GM23338 (cell line): ENCODE results near the gene ING1. TPM values are rescaled to one million over a fixed set of nuclear protein-coding genes. Genes with fewer than 3 reads are reported as not detected.
A peak's percentile ranks its signal among the peaks of the same experiment; 100 is the strongest.

Experiments used
- ATAC-seq: fragments of 200-7000 bp; cut with Tn5 transposase; 3 replicates; pipeline ENCODE4 v1.9.1; 2020
- DNase-seq: peaks from one replicate; pipeline ENCODE4 v3.0.0-alpha.2; 2015; ENCODE audit warnings: low spot score
- H2AFZ ChIP-seq: fragments of 200-600 bp; sonication (generic); 2 replicates; pipeline ENCODE4 v1.8.0; 2016; ENCODE audit warnings: antibody characterized with exemption, mild to moderate bottlenecking, moderate library complexity
- H3F3A ChIP-seq: fragments of 200-600 bp; sonication (generic); replicated peaks from 2 replicates; pipeline ENCODE4 v1.8.0; 2017; ENCODE audit warnings: antibody characterized with exemption, mixed run types, low read depth
- H3K27ac ChIP-seq: fragments of 200-600 bp; sonication (generic); 2 replicates; pipeline ENCODE4 v1.6.1; 2016; ENCODE audit warnings: low read depth
- H3K27me3 ChIP-seq: fragments of 200-600 bp; sonication (generic); 2 replicates; pipeline ENCODE4 v1.8.0; 2016; ENCODE audit warnings: mild to moderate bottlenecking, mixed run types, moderate library complexity; ENCODE audit not compliant: insufficient read depth
- H3K36me3 ChIP-seq: fragments of 200-600 bp; sonication (generic); 2 replicates; pipeline ENCODE4 v1.8.0; 2016; ENCODE audit warnings: mild to moderate bottlenecking; ENCODE audit not compliant: insufficient read depth
- H3K4me1 ChIP-seq: fragments of 200-600 bp; sonication (generic); 2 replicates; pipeline ENCODE4 v1.8.0; 2016; ENCODE audit warnings: mild to moderate bottlenecking, moderate library complexity; ENCODE audit not compliant: insufficient read depth
- H3K4me2 ChIP-seq: fragments of 200-600 bp; sonication (generic); 2 replicates; pipeline ENCODE4 v1.7.1; 2017; ENCODE audit warnings: mixed run types
- H3K4me3 ChIP-seq: fragments of 200-600 bp; sonication (generic); 2 replicates; pipeline ENCODE4 v1.6.1; 2016; ENCODE audit warnings: mixed run types
- H3K79me2 ChIP-seq: fragments of 200-600 bp; sonication (generic); replicated peaks from 2 replicates; pipeline ENCODE4 v1.8.0; 2017; ENCODE audit warnings: mild to moderate bottlenecking; ENCODE audit not compliant: insufficient read depth
- H3K9me2 ChIP-seq: fragments of 200-600 bp; sonication (generic); 2 replicates; pipeline ENCODE4 v1.8.0; 2017; ENCODE audit not compliant: insufficient read depth
- H4K20me1 ChIP-seq: fragments of 200-600 bp; sonication (generic); replicated peaks from 2 replicates; pipeline ENCODE4 v1.8.0; 2017; ENCODE audit warnings: mild to moderate bottlenecking; ENCODE audit not compliant: insufficient read depth
- H3K27ac Mint-ChIP-seq: 2 replicates; pipeline ENCODE4 v1.8.0; 2020; ENCODE audit warnings: inconsistent platforms, mild to moderate bottlenecking, moderate library complexity, mixed read lengths
- H3K27me3 Mint-ChIP-seq: 3 replicates; pipeline ENCODE4 v1.8.0; 2022; ENCODE audit warnings: low read depth, mild to moderate bottlenecking, moderate library complexity, mixed read lengths, inconsistent platforms; ENCODE audit not compliant: insufficient read depth, poor library complexity
- H3K36me3 Mint-ChIP-seq: 3 replicates; pipeline ENCODE4 v1.8.0; 2021; ENCODE audit warnings: low read depth, mild to moderate bottlenecking, inconsistent platforms, moderate library complexity, mixed read lengths
- H3K4me1 Mint-ChIP-seq: 3 replicates; pipeline ENCODE4 v1.8.0; 2020; ENCODE audit warnings: mild to moderate bottlenecking, inconsistent platforms, mixed read lengths
- H3K4me3 Mint-ChIP-seq: 3 replicates; pipeline ENCODE4 v1.8.0; 2021; ENCODE audit warnings: moderate library complexity, mild to moderate bottlenecking, inconsistent platforms, mixed read lengths
- H3K9me3 Mint-ChIP-seq: 3 replicates; pipeline ENCODE4 v1.8.0; 2020; ENCODE audit warnings: moderate library complexity, mild to moderate bottlenecking, inconsistent platforms, mixed read lengths
- EZH2phosphoT487 ChIP-seq: fragments of 200-600 bp; sonication (generic); IDR thresholded peaks from one replicate; pipeline ENCODE4 v1.8.1; 2018; ENCODE audit warnings: antibody characterized with exemption; ENCODE audit not compliant: unreplicated experiment
- NANOG ChIP-seq: IDR thresholded peaks from 2 replicates; pipeline ENCODE4 v1.6.1; 2016; ENCODE audit warnings: antibody characterized with exemption, borderline replicate concordance
- STAT1 ChIP-seq: IDR thresholded peaks from one replicate; pipeline ENCODE4 v1.6.1; 2016; ENCODE audit warnings: antibody characterized with exemption; ENCODE audit not compliant: unreplicated experiment
- ZNF331 ChIP-seq: fragments of 250-450 bp; sonication (Bioruptor Pico); IDR thresholded peaks from 2 replicates; pipeline ENCODE4 v1.5.0; 2020; ENCODE audit warnings: low read depth, mild to moderate bottlenecking, moderate library complexity
- polyA plus RNA-seq: library from polyadenylated mRNA; unstranded; fragments of >200 nt; fragmentation: Nextera tagmentation; extraction: Ambion mirVana; gene quantifications from 2 replicates; pipeline ENCODE4 v1.2.1, GENCODE V29; 2016
- total RNA-seq: library from RNA; depleted of rRNA; stranded (reverse); fragments of >200 nt; shearing (Covaris generic); gene quantifications from 2 replicates; pipeline ENCODE4 v1.2.3, GENCODE V29; 2014
- TF ChIP-seq, protein P1 (sequence below): fragments of 250-450 bp; sonication (Bioruptor Pico); IDR thresholded peaks from 2 replicates; pipeline ENCODE4 v1.5.0; 2020; ENCODE audit warnings: mild to moderate bottlenecking, moderate library complexity
- TF ChIP-seq, protein P2 (sequence below): IDR thresholded peaks from one replicate; pipeline ENCODE4 v1.6.1; 2018; ENCODE audit warnings: antibody characterized with exemption; ENCODE audit not compliant: unreplicated experiment
- TF ChIP-seq, protein P3 (sequence below): IDR thresholded peaks from 2 replicates; pipeline ENCODE4 v1.6.1; 2016; ENCODE audit warnings: antibody characterized with exemption

ING1 gene
- total and polyA plus RNA-seq, 2 experiments from 2014 or later: 27.4 to 34.4 TPM

DNA sequence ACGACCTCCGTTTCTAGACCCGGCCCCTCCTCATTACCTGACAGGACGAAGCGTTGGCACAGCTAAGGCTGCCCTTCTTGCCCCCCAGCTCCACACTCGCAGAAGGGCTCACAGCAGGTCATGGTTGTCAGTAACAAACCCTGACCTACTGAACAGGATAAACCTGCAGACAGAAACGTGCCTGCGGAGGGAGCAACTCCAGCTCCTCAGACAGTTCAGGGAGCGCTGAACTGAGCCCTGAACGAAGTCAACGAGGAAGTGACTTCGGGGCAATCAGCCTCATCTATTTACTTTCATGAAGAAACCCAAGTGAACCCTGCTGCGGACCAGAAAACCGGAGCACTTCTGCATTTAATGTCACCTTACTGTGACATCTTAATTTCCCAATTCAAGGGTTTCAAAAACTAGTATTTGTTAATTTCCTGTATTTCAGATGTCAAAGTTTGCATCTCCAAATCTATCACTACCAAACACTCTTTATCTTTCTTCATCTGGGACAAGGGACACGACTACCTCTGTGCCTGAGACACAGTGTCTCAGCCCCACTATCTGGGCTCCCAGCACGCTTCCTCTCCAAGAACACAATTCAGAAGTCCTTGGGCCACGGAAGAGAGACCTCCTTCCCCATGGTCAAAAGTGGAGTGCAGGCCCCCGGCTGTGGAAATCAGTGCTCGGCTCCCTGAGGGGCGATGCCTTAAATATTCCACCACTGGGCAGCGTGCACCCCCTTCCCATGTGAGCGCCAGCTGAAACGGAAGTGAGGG, 47.8 kb upstream of the ING1 start:
- Histone ChIP-seq H3K27me3 (no peaks in the 10 kb centered on the region), H3K36me3 (peaks cover 36% of the 10 kb centered on the region), H3K4me2 (no peak overlapping the region), H3K79me2 (no peaks in the 10 kb centered on the region), H3K4me3 (no peak overlapping the region), H2AFZ (no peak overlapping the region), H4K20me1 (no peaks in the 10 kb centered on the region), H3K9me2 (no peaks in the 10 kb centered on the region), H3F3A (no peaks in the 10 kb centered on the region), H3K27ac (no peak overlapping the region; the same call in 1 of the 2 replicates), H3K4me1 (no peaks in the 10 kb centered on the region)
- DNase-seq (no peak), ATAC-seq (no peak; the same call in 2 of the 3 replicates)
- H3K27ac Mint-ChIP-seq: peak overlapping the region; percentile 36; the same call in 1 of the 2 replicates
- H3K9me3 Mint-ChIP-seq: peaks cover 45% of the 10 kb centered on the region
- no peak for TF ChIP-seq NANOG
- TF ChIP-seq, protein P1, sequence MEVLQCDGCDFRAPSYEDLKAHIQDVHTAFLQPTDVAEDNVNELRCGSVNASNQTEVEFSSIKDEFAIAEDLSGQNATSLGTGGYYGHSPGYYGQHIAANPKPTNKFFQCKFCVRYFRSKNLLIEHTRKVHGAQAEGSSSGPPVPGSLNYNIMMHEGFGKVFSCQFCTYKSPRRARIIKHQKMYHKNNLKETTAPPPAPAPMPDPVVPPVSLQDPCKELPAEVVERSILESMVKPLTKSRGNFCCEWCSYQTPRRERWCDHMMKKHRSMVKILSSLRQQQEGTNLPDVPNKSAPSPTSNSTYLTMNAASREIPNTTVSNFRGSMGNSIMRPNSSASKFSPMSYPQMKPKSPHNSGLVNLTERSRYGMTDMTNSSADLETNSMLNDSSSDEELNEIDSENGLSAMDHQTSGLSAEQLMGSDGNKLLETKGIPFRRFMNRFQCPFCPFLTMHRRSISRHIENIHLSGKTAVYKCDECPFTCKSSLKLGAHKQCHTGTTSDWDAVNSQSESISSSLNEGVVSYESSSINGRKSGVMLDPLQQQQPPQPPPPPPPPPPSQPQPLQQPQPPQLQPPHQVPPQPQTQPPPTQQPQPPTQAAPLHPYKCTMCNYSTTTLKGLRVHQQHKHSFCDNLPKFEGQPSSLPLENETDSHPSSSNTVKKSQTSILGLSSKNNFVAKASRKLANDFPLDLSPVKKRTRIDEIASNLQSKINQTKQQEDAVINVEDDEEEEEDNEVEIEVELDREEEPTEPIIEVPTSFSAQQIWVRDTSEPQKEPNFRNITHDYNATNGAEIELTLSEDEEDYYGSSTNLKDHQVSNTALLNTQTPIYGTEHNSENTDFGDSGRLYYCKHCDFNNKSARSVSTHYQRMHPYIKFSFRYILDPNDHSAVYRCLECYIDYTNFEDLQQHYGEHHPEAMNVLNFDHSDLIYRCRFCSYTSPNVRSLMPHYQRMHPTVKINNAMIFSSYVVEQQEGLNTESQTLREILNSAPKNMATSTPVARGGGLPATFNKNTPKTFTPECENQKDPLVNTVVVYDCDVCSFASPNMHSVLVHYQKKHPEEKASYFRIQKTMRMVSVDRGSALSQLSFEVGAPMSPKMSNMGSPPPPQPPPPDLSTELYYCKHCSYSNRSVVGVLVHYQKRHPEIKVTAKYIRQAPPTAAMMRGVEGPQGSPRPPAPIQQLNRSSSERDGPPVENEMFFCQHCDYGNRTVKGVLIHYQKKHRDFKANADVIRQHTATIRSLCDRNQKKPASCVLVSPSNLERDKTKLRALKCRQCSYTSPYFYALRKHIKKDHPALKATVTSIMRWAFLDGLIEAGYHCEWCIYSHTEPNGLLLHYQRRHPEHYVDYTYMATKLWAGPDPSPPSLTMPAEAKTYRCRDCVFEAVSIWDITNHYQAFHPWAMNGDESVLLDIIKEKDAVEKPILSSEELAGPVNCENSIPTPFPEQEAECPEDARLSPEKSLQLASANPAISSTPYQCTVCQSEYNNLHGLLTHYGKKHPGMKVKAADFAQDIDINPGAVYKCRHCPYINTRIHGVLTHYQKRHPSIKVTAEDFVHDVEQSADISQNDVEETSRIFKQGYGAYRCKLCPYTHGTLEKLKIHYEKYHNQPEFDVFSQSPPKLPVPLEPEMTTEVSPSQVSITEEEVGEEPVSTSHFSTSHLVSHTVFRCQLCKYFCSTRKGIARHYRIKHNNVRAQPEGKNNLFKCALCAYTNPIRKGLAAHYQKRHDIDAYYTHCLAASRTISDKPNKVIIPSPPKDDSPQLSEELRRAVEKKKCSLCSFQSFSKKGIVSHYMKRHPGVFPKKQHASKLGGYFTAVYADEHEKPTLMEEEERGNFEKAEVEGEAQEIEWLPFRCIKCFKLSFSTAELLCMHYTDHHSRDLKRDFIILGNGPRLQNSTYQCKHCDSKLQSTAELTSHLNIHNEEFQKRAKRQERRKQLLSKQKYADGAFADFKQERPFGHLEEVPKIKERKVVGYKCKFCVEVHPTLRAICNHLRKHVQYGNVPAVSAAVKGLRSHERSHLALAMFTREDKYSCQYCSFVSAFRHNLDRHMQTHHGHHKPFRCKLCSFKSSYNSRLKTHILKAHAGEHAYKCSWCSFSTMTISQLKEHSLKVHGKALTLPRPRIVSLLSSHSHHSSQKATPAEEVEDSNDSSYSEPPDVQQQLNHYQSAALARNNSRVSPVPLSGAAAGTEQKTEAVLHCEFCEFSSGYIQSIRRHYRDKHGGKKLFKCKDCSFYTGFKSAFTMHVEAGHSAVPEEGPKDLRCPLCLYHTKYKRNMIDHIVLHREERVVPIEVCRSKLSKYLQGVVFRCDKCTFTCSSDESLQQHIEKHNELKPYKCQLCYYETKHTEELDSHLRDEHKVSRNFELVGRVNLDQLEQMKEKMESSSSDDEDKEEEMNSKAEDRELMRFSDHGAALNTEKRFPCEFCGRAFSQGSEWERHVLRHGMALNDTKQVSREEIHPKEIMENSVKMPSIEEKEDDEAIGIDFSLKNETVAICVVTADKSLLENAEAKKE: no peak
- TF ChIP-seq, protein P2, sequence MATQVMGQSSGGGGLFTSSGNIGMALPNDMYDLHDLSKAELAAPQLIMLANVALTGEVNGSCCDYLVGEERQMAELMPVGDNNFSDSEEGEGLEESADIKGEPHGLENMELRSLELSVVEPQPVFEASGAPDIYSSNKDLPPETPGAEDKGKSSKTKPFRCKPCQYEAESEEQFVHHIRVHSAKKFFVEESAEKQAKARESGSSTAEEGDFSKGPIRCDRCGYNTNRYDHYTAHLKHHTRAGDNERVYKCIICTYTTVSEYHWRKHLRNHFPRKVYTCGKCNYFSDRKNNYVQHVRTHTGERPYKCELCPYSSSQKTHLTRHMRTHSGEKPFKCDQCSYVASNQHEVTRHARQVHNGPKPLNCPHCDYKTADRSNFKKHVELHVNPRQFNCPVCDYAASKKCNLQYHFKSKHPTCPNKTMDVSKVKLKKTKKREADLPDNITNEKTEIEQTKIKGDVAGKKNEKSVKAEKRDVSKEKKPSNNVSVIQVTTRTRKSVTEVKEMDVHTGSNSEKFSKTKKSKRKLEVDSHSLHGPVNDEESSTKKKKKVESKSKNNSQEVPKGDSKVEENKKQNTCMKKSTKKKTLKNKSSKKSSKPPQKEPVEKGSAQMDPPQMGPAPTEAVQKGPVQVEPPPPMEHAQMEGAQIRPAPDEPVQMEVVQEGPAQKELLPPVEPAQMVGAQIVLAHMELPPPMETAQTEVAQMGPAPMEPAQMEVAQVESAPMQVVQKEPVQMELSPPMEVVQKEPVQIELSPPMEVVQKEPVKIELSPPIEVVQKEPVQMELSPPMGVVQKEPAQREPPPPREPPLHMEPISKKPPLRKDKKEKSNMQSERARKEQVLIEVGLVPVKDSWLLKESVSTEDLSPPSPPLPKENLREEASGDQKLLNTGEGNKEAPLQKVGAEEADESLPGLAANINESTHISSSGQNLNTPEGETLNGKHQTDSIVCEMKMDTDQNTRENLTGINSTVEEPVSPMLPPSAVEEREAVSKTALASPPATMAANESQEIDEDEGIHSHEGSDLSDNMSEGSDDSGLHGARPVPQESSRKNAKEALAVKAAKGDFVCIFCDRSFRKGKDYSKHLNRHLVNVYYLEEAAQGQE: no peak
- TF ChIP-seq, protein P3, sequence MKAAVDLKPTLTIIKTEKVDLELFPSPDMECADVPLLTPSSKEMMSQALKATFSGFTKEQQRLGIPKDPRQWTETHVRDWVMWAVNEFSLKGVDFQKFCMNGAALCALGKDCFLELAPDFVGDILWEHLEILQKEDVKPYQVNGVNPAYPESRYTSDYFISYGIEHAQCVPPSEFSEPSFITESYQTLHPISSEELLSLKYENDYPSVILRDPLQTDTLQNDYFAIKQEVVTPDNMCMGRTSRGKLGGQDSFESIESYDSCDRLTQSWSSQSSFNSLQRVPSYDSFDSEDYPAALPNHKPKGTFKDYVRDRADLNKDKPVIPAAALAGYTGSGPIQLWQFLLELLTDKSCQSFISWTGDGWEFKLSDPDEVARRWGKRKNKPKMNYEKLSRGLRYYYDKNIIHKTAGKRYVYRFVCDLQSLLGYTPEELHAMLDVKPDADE: no peak
- no peak for TF ChIP-seq EZH2phosphoT487
- no peak for TF ChIP-seq ZNF331
- no peak for TF ChIP-seq STAT1
- peaks cover 5% of the 10 kb centered on the region for H3K27me3 Mint-ChIP-seq
- peaks cover 92% of the 10 kb centered on the region for H3K36me3 Mint-ChIP-seq
- H3K4me3 Mint-ChIP-seq: no peak overlapping the region
- H3K4me1 Mint-ChIP-seq: peaks cover 10% of the 10 kb centered on the region; the same call in 1 of the 3 replicates
